PC-3 (cell line): ENCODE measurements around the gene F12. TPM values are rescaled to one million over a fixed set of nuclear protein-coding genes. Genes with fewer than 3 reads are reported as not detected.

Experiments
- ATAC-seq: fragments of 200-7000 bp; cut with Tn5 transposase; 2 replicates; pipeline ENCODE4 v1.9.1; 2020; ENCODE audit warnings: mild to moderate bottlenecking, moderate library complexity
- BruUV-seq: library from RNA; stranded (reverse); fragments of 400-500 nt; replicated peaks from 2 replicates; lab custom pipeline; 2021; lab: Mats Ljungman, UMichigan
- CTCF ChIA-PET: fragments of 300-600 bp; sonication (Branson Sonifier 250); formaldehyde crosslinking; loops from one replicate; lab custom pipeline; 2022; ENCODE audit warnings: antibody characterized with exemption; lab: Charles Lee
- POLR2A ChIA-PET: fragments of 300-600 bp; sonication (Branson Sonifier 250); formaldehyde crosslinking; loops from one replicate; lab custom pipeline; 2022; ENCODE audit warnings: antibody characterized with exemption; ENCODE audit not compliant: unreplicated experiment; lab: Charles Lee
- DNase-seq: peaks from one replicate; pipeline ENCODE4 v3.0.0-alpha.2; 2015
- H2AFZ ChIP-seq: fragments of 300-600 bp; sonication (generic); 2 replicates; pipeline ENCODE4 v1.6.0; 2016; ENCODE audit warnings: antibody characterized with exemption, low read length
- H3F3A ChIP-seq: fragments of 300-600 bp; sonication (generic); one replicate; pipeline ENCODE4 v1.6.0; 2017; ENCODE audit warnings: antibody characterized with exemption, low read length, control low read depth, mild to moderate bottlenecking; ENCODE audit not compliant: unreplicated experiment
- H3K27ac ChIP-seq: fragments of 300-600 bp; sonication (generic); 2 replicates; pipeline ENCODE4 v1.5.1; 2016; ENCODE audit warnings: mild to moderate bottlenecking, low read length
- H3K27me3 ChIP-seq: fragments of 300-600 bp; sonication (generic); 2 replicates; pipeline ENCODE4 v1.6.1; 2016; ENCODE audit warnings: low read length, mixed read lengths
- H3K36me3 ChIP-seq: fragments of 300-600 bp; sonication (generic); 2 replicates; pipeline ENCODE4 v1.6.1; 2016; ENCODE audit warnings: low read depth, mixed run types, low read length, mixed read lengths
- H3K4me1 ChIP-seq: fragments of 300-600 bp; sonication (generic); 2 replicates; pipeline ENCODE4 v1.5.1; 2016; ENCODE audit warnings: low read length; ENCODE audit not compliant: insufficient read depth
- H3K4me2 ChIP-seq: fragments of 300-600 bp; sonication (generic); 2 replicates; pipeline ENCODE4 v1.6.0; 2016; ENCODE audit warnings: low read length
- H3K4me3 ChIP-seq: fragments of 300-600 bp; sonication (generic); 2 replicates; pipeline ENCODE4 v1.5.1; 2016; ENCODE audit warnings: mild to moderate bottlenecking, low read length, mixed read lengths
- H3K79me2 ChIP-seq: fragments of 300-600 bp; sonication (generic); 2 replicates; pipeline ENCODE4 v1.6.1; 2017; ENCODE audit warnings: low read length, mixed read lengths
- H3K9ac ChIP-seq: fragments of 300-600 bp; sonication (generic); 2 replicates; pipeline ENCODE4 v1.6.0; 2016; ENCODE audit warnings: mild to moderate bottlenecking, low read length
- H3K9me2 ChIP-seq: fragments of 300-600 bp; sonication (generic); replicated peaks from 2 replicates; pipeline ENCODE4 v1.6.1; 2016; ENCODE audit warnings: mixed run types, low read length, mixed read lengths
- H3K9me3 ChIP-seq: fragments of 300-600 bp; sonication (generic); 2 replicates; pipeline ENCODE4 v1.6.1; 2016; ENCODE audit warnings: low read length, mixed read lengths
- H4K20me1 ChIP-seq: fragments of 300-600 bp; sonication (generic); 2 replicates; pipeline ENCODE4 v1.6.1; 2016; ENCODE audit warnings: low read length, mixed read lengths
- CTCF ChIP-seq: fragments of 300-600 bp; sonication (generic); conservative IDR thresholded peaks from 2 replicates; pipeline ENCODE4 v1.5.1; 2017; ENCODE audit warnings: antibody characterized with exemption, low read depth, mild to moderate bottlenecking, low read length
- EZH2 ChIP-seq: fragments of 300-600 bp; sonication (generic); IDR thresholded peaks from one replicate; pipeline ENCODE4 v1.6.1; 2017; ENCODE audit warnings: antibody characterized with exemption, mild to moderate bottlenecking, low read length; ENCODE audit not compliant: unreplicated experiment
- EZH2phosphoT487 ChIP-seq: fragments of 300-600 bp; sonication (generic); IDR thresholded peaks from 2 replicates; pipeline ENCODE4 v1.6.1; 2018; ENCODE audit warnings: mild to moderate bottlenecking, antibody characterized with exemption, low read length, borderline replicate concordance
- intact Hi-C: fragments of 100-400 bp; cut with micrococcal nuclease; formaldehyde crosslinking; loops from 2 replicates; pipeline ENCODE4 v1.9.0; 2023
- total RNA-seq: library from RNA; depleted of rRNA; stranded (reverse); fragments of >200 nt; gene quantifications from 2 replicates; pipeline ENCODE4 v1.2.3, GENCODE V29; 2014

The F12 gene
- total RNA-seq, 1 experiment from 2014 or later, result 36.8 TPM

- intact Hi-C loops, result no loop called here
Observed at GRCh38 chr5:177363565-177363964, 45.8 kb downstream of the F12 start.

GRCh38 chr5:177362610-177363507 lies 46.5 kb downstream of the F12 start:
- Histone ChIP-seq H3K4me2 (peak overlapping the region; percentile 86), H3K9me2 (no peaks in the 10 kb centered on the region), H3K27ac (no peak overlapping the region), H3F3A (no peaks in the 10 kb centered on the region), H3K79me2 (no peaks in the 10 kb centered on the region), H3K9ac (peak overlapping the region; percentile 57), H3K9me3 (no peaks in the 10 kb centered on the region), H3K27me3 (no peaks in the 10 kb centered on the region), H4K20me1 (no peaks in the 10 kb centered on the region), H2AFZ (peak overlapping the region; percentile 89), H3K4me3 (peak overlapping the region; percentile 77), H3K36me3 (no peaks in the 10 kb centered on the region), H3K4me1 (peaks cover 21% of the 10 kb centered on the region)
- TF ChIP-seq EZH2, result no peak
- TF ChIP-seq EZH2phosphoT487, result no peak
- TF ChIP-seq CTCF, result no peak
- POLR2A ChIA-PET, result no interaction called here
- BruUV-seq, result no TSS peak
- CTCF ChIA-PET, result no interaction called here
- ATAC-seq (peak; percentile 88), DNase-seq (peak; percentile 62)
- intact Hi-C loops, result no loop called here

More at GRCh38 chr5:177363565-177363964, 45.8 kb downstream of the F12 start:
- H3K9ac ChIP-seq, result no peak overlapping the region; the same call in 1 of the 2 replicates
- H3K9me3 ChIP-seq, result no peaks in the 10 kb centered on the region
- CTCF ChIA-PET, result no interaction called here
- no peaks in the 10 kb centered on the region for H3K79me2 ChIP-seq
- ATAC-seq, result no peak
- peaks cover 14% of the 10 kb centered on the region for H3K4me1 ChIP-seq
- peak overlapping the region; percentile 89 for H2AFZ ChIP-seq
- H3K9me2 ChIP-seq, result no peaks in the 10 kb centered on the region
- no peaks in the 10 kb centered on the region for H3F3A ChIP-seq
- POLR2A ChIA-PET, result no interaction called here
- DNase-seq, result no peak
- H4K20me1 ChIP-seq, result no peaks in the 10 kb centered on the region
- TF ChIP-seq EZH2phosphoT487 (no peak), CTCF (no peak), EZH2 (no peak)
- H3K27me3 ChIP-seq, result no peaks in the 10 kb centered on the region
- H3K4me3 ChIP-seq, result peak overlapping the region; percentile 77
- no peaks in the 10 kb centered on the region for H3K36me3 ChIP-seq
- no peak overlapping the region for H3K27ac ChIP-seq
- no TSS peak for BruUV-seq
- peak overlapping the region; percentile 86 for H3K4me2 ChIP-seq

GRCh38 chr5:177362292-177362609 lies 47.1 kb downstream of the F12 start:
- TF ChIP-seq CTCF (no peak), EZH2 (no peak), EZH2phosphoT487 (no peak)
- CTCF ChIA-PET, result no interaction called here

More at GRCh38 chr5:177362292-177362609, 47.1 kb downstream of the F12 start:
- Histone ChIP-seq H3K4me3 (no peak overlapping the region), H3F3A (no peaks in the 10 kb centered on the region), H3K9ac (no peak overlapping the region), H2AFZ (peak overlapping the region; percentile 89; the same call in 1 of the 2 replicates), H3K4me1 (peaks cover 27% of the 10 kb centered on the region), H3K27me3 (no peaks in the 10 kb centered on the region), H3K79me2 (no peaks in the 10 kb centered on the region), H3K9me2 (no peaks in the 10 kb centered on the region), H3K4me2 (peak overlapping the region; percentile 86; the same call in 1 of the 2 replicates), H3K36me3 (no peaks in the 10 kb centered on the region), H3K9me3 (no peaks in the 10 kb centered on the region), H3K27ac (no peak overlapping the region), H4K20me1 (no peaks in the 10 kb centered on the region)
- DNase-seq (no peak), ATAC-seq (no peak)
- no TSS peak for BruUV-seq
- intact Hi-C loops, result no loop called here
- POLR2A ChIA-PET, result no interaction called here
